ENCODE results near the gene BCAR1.
"Not testable (repeated sequence)": the region's sequence is repeated elsewhere in the genome, so short reads cannot be mapped to it uniquely, and the experiment has no call there.

BCAR1 gene

GRCh38 chr16:75224306-75225082 lies 26.9 kb downstream of the BCAR1 start:
- Histone ChIP-seq H3K4me3 (ENCODE audit: low read length in 2 of 2) (no peak overlapping the region), H3K36me3 (ENCODE audit: control insufficient read depth in 2 of 2, insufficient read depth in 2 of 2, low read length in 2 of 2) (peaks cover 6 to 14% of the 10 kb centered on the region in 2 donors), H3K9me3 (ENCODE audit: control insufficient read depth in 2 of 2, low read length in 2 of 2) (no peaks in the 10 kb centered on the region), H3K9ac (ENCODE audit: low read depth in 1 of 2, low read length in 2 of 2) (no peak overlapping the region), H3K4me1 (ENCODE audit: control insufficient read depth in 2 of 2, insufficient read depth in 2 of 2, low read length in 2 of 2) (no peaks in the 10 kb centered on the region), H3K27me3 (ENCODE audit: control insufficient read depth in 2 of 2, insufficient read depth in 2 of 2, low read length in 2 of 2) (peaks cover 0 to 2% of the 10 kb centered on the region in 2 donors), H3K27ac (ENCODE audit: low read depth in 2 of 2, low read length in 2 of 2) (no peak overlapping the region)

DNA sequence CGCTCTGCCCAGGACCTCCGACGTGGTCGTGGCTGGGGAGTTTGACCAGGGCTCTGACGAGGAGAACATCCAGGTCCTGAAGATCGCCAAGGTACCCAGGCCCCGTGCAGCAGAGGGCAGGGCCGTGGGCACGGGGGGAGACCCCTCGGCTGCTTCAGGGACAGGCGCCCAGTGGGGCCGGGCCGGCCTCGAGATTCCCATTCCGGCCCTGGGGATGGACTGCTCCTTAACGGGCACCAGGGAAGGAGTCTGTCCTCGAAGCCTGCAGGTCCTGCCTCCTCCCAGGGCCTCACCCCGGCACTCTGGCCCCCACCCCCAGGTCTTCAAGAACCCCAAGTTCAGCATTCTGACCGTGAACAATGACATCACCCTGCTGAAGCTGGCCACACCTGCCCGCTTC lies 28.3 kb downstream of the BCAR1 start:
- not testable (repeated sequence) for H3K9ac ChIP-seq (ENCODE audit: low read depth in 1 of 2, low read length in 2 of 2); H3K27ac ChIP-seq (ENCODE audit: low read depth in 2 of 2, low read length in 2 of 2); H3K4me1 ChIP-seq (ENCODE audit: control insufficient read depth in 2 of 2, insufficient read depth in 2 of 2, low read length in 2 of 2); H3K4me3 ChIP-seq (ENCODE audit: low read length in 2 of 2); H3K9me3 ChIP-seq (ENCODE audit: control insufficient read depth in 2 of 2, low read length in 2 of 2); H3K36me3 ChIP-seq (ENCODE audit: control insufficient read depth in 2 of 2, insufficient read depth in 2 of 2, low read length in 2 of 2); H3K27me3 ChIP-seq (ENCODE audit: control insufficient read depth in 2 of 2, insufficient read depth in 2 of 2, low read length in 2 of 2)

DNA sequence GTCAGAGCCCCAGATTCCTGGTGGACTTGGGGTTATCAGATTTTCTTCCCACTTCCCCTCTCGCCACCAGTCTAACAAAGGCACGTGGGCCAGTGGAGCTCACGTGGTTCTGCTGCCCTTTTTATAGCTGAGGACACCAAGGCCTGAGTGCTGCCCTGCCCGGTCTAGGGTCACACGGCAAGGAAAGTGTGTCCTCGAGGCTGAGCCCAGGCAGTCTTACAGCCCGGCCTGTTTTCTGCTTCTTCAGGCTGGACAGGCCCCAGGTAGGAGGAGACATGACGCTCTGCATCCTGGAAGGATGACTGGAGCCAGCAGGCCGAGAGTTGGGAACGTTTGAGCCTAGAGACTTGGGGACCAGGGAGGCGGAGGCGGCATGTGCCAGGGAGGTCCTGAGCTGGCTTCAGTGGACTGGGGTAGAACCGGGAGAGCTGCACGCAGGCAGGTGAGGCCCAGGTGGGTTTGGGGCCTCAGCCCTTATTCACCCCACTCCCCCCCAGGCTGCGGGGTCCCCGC lies 29.1 kb downstream of the BCAR1 start:
- H3K4me3 ChIP-seq (ENCODE audit: low read length in 2 of 2) = no peak overlapping the region
- H3K36me3 ChIP-seq (ENCODE audit: control insufficient read depth in 2 of 2, insufficient read depth in 2 of 2, low read length in 2 of 2) = no peaks in the 10 kb centered on the region
- peaks cover 0 to 2% of the 10 kb centered on the region in 2 donors for H3K27me3 ChIP-seq (ENCODE audit: control insufficient read depth in 2 of 2, insufficient read depth in 2 of 2, low read length in 2 of 2)
- no peaks in the 10 kb centered on the region for H3K9me3 ChIP-seq (ENCODE audit: control insufficient read depth in 2 of 2, low read length in 2 of 2)
- H3K4me1 ChIP-seq (ENCODE audit: control insufficient read depth in 2 of 2, insufficient read depth in 2 of 2, low read length in 2 of 2) = no peaks in the 10 kb centered on the region
- no peak overlapping the region for H3K9ac ChIP-seq (ENCODE audit: low read depth in 1 of 2, low read length in 2 of 2)
- H3K27ac ChIP-seq (ENCODE audit: low read depth in 2 of 2, low read length in 2 of 2) = no peak overlapping the region

- peaks cover 0 to 2% of the 10 kb centered on the region in 2 donors for H3K27me3 ChIP-seq (ENCODE audit: control insufficient read depth in 2 of 2, insufficient read depth in 2 of 2, low read length in 2 of 2)
- H3K9ac ChIP-seq (ENCODE audit: low read depth in 1 of 2, low read length in 2 of 2) = no peak overlapping the region
- H3K9me3 ChIP-seq (ENCODE audit: control insufficient read depth in 2 of 2, low read length in 2 of 2) = no peaks in the 10 kb centered on the region
- no peaks in the 10 kb centered on the region for H3K4me1 ChIP-seq (ENCODE audit: control insufficient read depth in 2 of 2, insufficient read depth in 2 of 2, low read length in 2 of 2)
- H3K36me3 ChIP-seq (ENCODE audit: control insufficient read depth in 2 of 2, insufficient read depth in 2 of 2, low read length in 2 of 2) = no peaks in the 10 kb centered on the region
- H3K4me3 ChIP-seq (ENCODE audit: low read length in 2 of 2) = no peak overlapping the region
- no peak overlapping the region for H3K27ac ChIP-seq (ENCODE audit: low read depth in 2 of 2, low read length in 2 of 2)
Observed at GRCh38 chr16:75219838-75220237, 31.6 kb downstream of the BCAR1 start.

- peaks cover 0 to 2% of the 10 kb centered on the region in 2 donors for H3K27me3 ChIP-seq (ENCODE audit: control insufficient read depth in 2 of 2, insufficient read depth in 2 of 2, low read length in 2 of 2)
- no peaks in the 10 kb centered on the region for H3K9me3 ChIP-seq (ENCODE audit: control insufficient read depth in 2 of 2, low read length in 2 of 2)
- no peak overlapping the region for H3K27ac ChIP-seq (ENCODE audit: low read depth in 2 of 2, low read length in 2 of 2)
- no peak overlapping the region for H3K9ac ChIP-seq (ENCODE audit: low read depth in 1 of 2, low read length in 2 of 2)
- no peaks in the 10 kb centered on the region for H3K4me1 ChIP-seq (ENCODE audit: control insufficient read depth in 2 of 2, insufficient read depth in 2 of 2, low read length in 2 of 2)
- H3K36me3 ChIP-seq (ENCODE audit: control insufficient read depth in 2 of 2, insufficient read depth in 2 of 2, low read length in 2 of 2) = no peaks in the 10 kb centered on the region
- no peak overlapping the region for H3K4me3 ChIP-seq (ENCODE audit: low read length in 2 of 2)
Observed at GRCh38 chr16:75219088-75219487, 32.3 kb downstream of the BCAR1 start.

DNA sequence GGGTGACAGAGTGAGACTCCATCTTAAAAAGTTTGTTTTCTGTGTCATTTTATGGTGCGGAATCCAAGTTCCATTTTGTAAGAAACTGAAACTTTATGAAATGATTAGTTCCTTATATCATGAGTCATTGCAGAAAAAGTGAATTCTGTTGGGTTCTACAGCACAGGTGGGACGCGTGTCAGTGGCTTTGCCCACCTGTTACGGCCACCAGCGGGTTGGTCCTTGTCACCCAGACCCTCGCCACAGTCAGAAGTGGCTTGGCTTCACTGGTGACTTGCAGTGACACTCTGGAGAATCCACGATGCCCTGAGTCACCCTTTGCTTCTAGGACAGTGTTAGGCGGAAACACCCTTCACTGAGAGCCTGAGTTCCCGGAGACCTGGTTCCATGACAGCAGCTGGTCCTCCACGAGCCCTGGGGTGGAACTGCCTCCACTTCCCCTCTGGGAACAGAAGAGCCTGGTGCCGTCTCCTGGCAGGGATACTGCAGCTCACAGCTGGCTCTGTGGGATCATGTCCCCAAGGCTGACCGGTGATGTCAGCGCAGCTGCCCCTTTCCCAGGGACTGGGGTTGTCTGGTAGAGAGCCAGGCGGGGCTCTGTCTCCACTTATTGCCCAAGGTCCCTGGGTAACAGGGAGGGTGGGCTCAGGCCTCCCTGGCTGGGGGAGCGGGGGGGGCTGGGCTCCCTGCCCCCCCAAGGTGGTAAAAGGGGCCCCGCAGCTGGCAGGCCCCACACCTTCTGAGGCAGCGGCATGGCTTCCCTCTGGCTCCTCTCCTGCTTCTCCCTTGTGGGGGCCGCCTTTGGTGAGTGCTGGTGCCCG lies 33.0 kb downstream of the BCAR1 start, which contains the start of gene CTRB1:
Gene CTRB1, plus strand, starts transcription at position 733 of the 821 bp plus-strand sequence. Its CDS starts 20 bp downstream, at position 753.
- no peak within 1 kb of the TSS for H3K27ac ChIP-seq (ENCODE audit: low read depth in 2 of 2, low read length in 2 of 2)
- no peaks in the 10 kb centered on the region for H3K36me3 ChIP-seq (ENCODE audit: control insufficient read depth in 2 of 2, insufficient read depth in 2 of 2, low read length in 2 of 2)
- H3K27me3 ChIP-seq (ENCODE audit: control insufficient read depth in 2 of 2, insufficient read depth in 2 of 2, low read length in 2 of 2) = peaks cover 0 to 2% of the 10 kb centered on the region in 2 donors
- no peaks in the 10 kb centered on the region for H3K4me1 ChIP-seq (ENCODE audit: control insufficient read depth in 2 of 2, insufficient read depth in 2 of 2, low read length in 2 of 2)
- H3K9me3 ChIP-seq (ENCODE audit: control insufficient read depth in 2 of 2, low read length in 2 of 2) = no peaks in the 10 kb centered on the region
- H3K9ac ChIP-seq (ENCODE audit: low read depth in 1 of 2, low read length in 2 of 2) = no peak within 1 kb of the TSS
- no peak within 1 kb of the TSS for H3K4me3 ChIP-seq (ENCODE audit: low read length in 2 of 2)

DNA sequence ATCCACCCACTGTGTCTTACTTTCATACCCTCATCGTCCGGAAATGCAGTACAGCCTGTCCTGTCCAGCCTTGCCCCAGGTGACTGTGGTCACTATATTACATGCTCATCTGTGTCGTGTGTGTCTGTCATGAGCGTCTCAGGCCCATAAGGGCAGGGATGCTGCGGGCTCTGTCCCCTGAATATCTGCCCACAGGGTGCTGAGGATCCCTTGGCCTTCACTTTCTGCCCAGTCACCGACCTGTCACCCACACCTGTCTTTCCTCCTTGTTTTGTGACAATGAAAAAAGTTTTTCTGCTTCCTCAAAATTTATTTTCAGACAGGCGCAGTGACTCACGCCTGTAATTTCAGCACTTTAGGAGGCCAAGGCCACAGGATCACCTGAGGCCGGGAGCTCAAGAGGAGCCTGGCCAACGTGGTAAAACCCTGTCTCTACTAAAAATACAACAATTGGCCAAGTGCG lies 34.0 kb downstream of the BCAR1 start:
- Histone ChIP-seq H3K4me1 (ENCODE audit: control insufficient read depth in 2 of 2, insufficient read depth in 2 of 2, low read length in 2 of 2) (no peaks in the 10 kb centered on the region), H3K9ac (ENCODE audit: low read depth in 1 of 2, low read length in 2 of 2) (no peak overlapping the region), H3K36me3 (ENCODE audit: control insufficient read depth in 2 of 2, insufficient read depth in 2 of 2, low read length in 2 of 2) (no peaks in the 10 kb centered on the region), H3K9me3 (ENCODE audit: control insufficient read depth in 2 of 2, low read length in 2 of 2) (no peaks in the 10 kb centered on the region), H3K27ac (ENCODE audit: low read depth in 2 of 2, low read length in 2 of 2) (no peak overlapping the region), H3K27me3 (ENCODE audit: control insufficient read depth in 2 of 2, insufficient read depth in 2 of 2, low read length in 2 of 2) (peaks cover 0 to 2% of the 10 kb centered on the region in 2 donors), H3K4me3 (ENCODE audit: low read length in 2 of 2) (no peak overlapping the region)

DNA sequence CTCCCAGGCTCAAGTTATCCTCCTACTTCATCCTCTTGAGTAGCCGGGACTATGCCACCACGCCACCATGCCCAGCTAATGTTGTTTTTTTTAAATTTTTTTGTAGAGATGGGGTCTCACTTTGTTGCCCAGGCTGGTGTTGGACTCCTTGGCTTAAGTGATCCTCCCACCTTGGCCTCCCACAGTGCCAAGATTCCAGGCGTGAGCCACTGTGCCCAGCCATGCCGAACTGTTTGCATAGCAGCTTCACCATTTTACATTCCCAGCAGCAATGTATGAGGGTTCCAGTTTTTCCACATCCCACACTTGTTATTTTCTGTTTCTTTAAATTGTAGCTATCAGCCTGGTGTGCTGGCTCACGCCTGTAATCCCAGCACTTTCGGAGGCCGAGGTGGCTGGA lies 34.8 kb downstream of the BCAR1 start:
- no peaks in the 10 kb centered on the region for H3K36me3 ChIP-seq (ENCODE audit: control insufficient read depth in 2 of 2, insufficient read depth in 2 of 2, low read length in 2 of 2)
- H3K4me1 ChIP-seq (ENCODE audit: control insufficient read depth in 2 of 2, insufficient read depth in 2 of 2, low read length in 2 of 2) = no peaks in the 10 kb centered on the region
- H3K27me3 ChIP-seq (ENCODE audit: control insufficient read depth in 2 of 2, insufficient read depth in 2 of 2, low read length in 2 of 2) = peaks cover 0 to 2% of the 10 kb centered on the region in 2 donors
- H3K4me3 ChIP-seq (ENCODE audit: low read length in 2 of 2) = no peak overlapping the region
- no peak overlapping the region for H3K9ac ChIP-seq (ENCODE audit: low read depth in 1 of 2, low read length in 2 of 2)
- no peaks in the 10 kb centered on the region for H3K9me3 ChIP-seq (ENCODE audit: control insufficient read depth in 2 of 2, low read length in 2 of 2)
- H3K27ac ChIP-seq (ENCODE audit: low read depth in 2 of 2, low read length in 2 of 2) = no peak overlapping the region

GRCh38 chr16:75216127-75216526 lies 35.3 kb downstream of the BCAR1 start:
- no peak overlapping the region for H3K27ac ChIP-seq (ENCODE audit: low read depth in 2 of 2, low read length in 2 of 2)
- no peaks in the 10 kb centered on the region for H3K9me3 ChIP-seq (ENCODE audit: control insufficient read depth in 2 of 2, low read length in 2 of 2)
- peaks cover 0 to 2% of the 10 kb centered on the region in 2 donors for H3K27me3 ChIP-seq (ENCODE audit: control insufficient read depth in 2 of 2, insufficient read depth in 2 of 2, low read length in 2 of 2)
- no peak overlapping the region for H3K9ac ChIP-seq (ENCODE audit: low read depth in 1 of 2, low read length in 2 of 2)
- H3K36me3 ChIP-seq (ENCODE audit: control insufficient read depth in 2 of 2, insufficient read depth in 2 of 2, low read length in 2 of 2) = no peaks in the 10 kb centered on the region
- no peak overlapping the region for H3K4me3 ChIP-seq (ENCODE audit: low read length in 2 of 2)
- no peaks in the 10 kb centered on the region for H3K4me1 ChIP-seq (ENCODE audit: control insufficient read depth in 2 of 2, insufficient read depth in 2 of 2, low read length in 2 of 2)

DNA sequence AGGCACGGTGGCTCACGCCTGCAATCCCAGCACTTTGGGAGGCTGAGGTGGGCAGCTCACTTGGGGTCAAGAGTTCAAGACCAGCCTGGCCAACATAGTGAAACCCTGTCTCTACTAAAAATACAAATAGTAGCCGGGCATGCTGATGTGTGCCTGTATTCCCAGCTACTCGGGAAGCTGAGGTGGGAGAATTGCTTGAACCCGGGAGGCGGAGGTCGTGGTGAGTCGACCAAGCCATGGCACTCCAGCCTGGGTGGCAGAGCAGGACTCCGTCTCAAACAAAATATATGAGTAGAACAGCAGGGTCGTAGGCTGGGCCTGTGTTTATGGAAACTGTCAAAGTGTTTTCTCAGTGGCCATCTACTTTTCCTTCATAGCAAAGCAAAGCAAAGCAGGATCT lies 40.1 kb downstream of the BCAR1 start:
- H3K4me1 ChIP-seq (ENCODE audit: control insufficient read depth in 2 of 2, insufficient read depth in 2 of 2, low read length in 2 of 2); H3K9me3 ChIP-seq (ENCODE audit: control insufficient read depth in 2 of 2, low read length in 2 of 2); H3K9ac ChIP-seq (ENCODE audit: low read depth in 1 of 2, low read length in 2 of 2); H3K4me3 ChIP-seq (ENCODE audit: low read length in 2 of 2); H3K36me3 ChIP-seq (ENCODE audit: control insufficient read depth in 2 of 2, insufficient read depth in 2 of 2, low read length in 2 of 2); H3K27me3 ChIP-seq (ENCODE audit: control insufficient read depth in 2 of 2, insufficient read depth in 2 of 2, low read length in 2 of 2); H3K27ac ChIP-seq (ENCODE audit: low read depth in 2 of 2, low read length in 2 of 2): not testable (repeated sequence)
